Fibroblast of lung (primary cell): ENCODE results near the gene TAOK1. TPM values are rescaled to one million over a fixed set of nuclear protein-coding genes. Genes with fewer than 3 reads are reported as not detected.

ENCODE experiments used
- DNase-seq, 2 donors: peaks; one replicate each; pipeline versions ENCODE4 v3.0.0 to v3.0.0-alpha.2; 2010; ENCODE audit warnings: low read depth in 2 of 2
- H2AFZ ChIP-seq: 2 replicates; pipeline ENCODE4 v1.5.1; 2012; ENCODE audit warnings: low read length, control low read depth, inconsistent platforms
- H3K27ac ChIP-seq: 2 replicates; pipeline ENCODE4 v1.5.1; 2011; ENCODE audit warnings: low read length, control low read depth; ENCODE audit not compliant: insufficient read depth
- H3K27me3 ChIP-seq: 2 replicates; pipeline ENCODE4 v1.5.1; 2011; ENCODE audit warnings: mild to moderate bottlenecking, low read length; ENCODE audit not compliant: control insufficient read depth, insufficient read depth
- H3K36me3 ChIP-seq: 2 replicates; pipeline ENCODE4 v1.5.1; 2011; ENCODE audit warnings: low read length; ENCODE audit not compliant: control insufficient read depth, insufficient read depth
- H3K4me1 ChIP-seq: 2 replicates; pipeline ENCODE4 v1.5.1; 2011; ENCODE audit warnings: low read length; ENCODE audit not compliant: control insufficient read depth, insufficient read depth; ENCODE audit errors: extremely low read depth
- H3K4me2 ChIP-seq: 2 replicates; pipeline ENCODE4 v1.5.1; 2011; ENCODE audit warnings: low read length, control low read depth; ENCODE audit not compliant: insufficient read depth; ENCODE audit errors: extremely low read depth
- H3K4me3 ChIP-seq, 4 experiments: fragments of 200-600 bp in 1 of 4; sonication (generic) in 1 of 4; replicated peaks in 1 of 4; 2 replicates each; pipeline ENCODE4 v1.5.1; 2011 to 2016; ENCODE audit warnings: low read length in 4 of 4, low read depth in 3 of 4, mild to moderate bottlenecking in 3 of 4, control low read depth in 2 of 4, inconsistent platforms in 1 of 4, mixed read lengths in 1 of 4; ENCODE audit not compliant: insufficient read depth in 1 of 4; ENCODE audit errors: control extremely low read depth in 1 of 4
- H3K79me2 ChIP-seq: 2 replicates; pipeline ENCODE4 v1.5.1; 2012; ENCODE audit warnings: mild to moderate bottlenecking, low read length, inconsistent platforms; ENCODE audit not compliant: control insufficient read depth, insufficient read depth
- H3K9ac ChIP-seq: 2 replicates; pipeline ENCODE4 v1.5.1; 2011; ENCODE audit warnings: mild to moderate bottlenecking, low read length, control low read depth; ENCODE audit not compliant: insufficient read depth
- H3K9me3 ChIP-seq: 2 replicates; pipeline ENCODE4 v1.5.1; 2012; ENCODE audit warnings: low read depth, low read length; ENCODE audit not compliant: control insufficient read depth, insufficient read depth
- H4K20me1 ChIP-seq: 2 replicates; pipeline ENCODE4 v1.5.1; 2011; ENCODE audit warnings: low read length; ENCODE audit not compliant: control insufficient read depth, insufficient read depth; ENCODE audit errors: extremely low read depth
- EZH2 ChIP-seq: IDR thresholded peaks from 2 replicates; pipeline ENCODE4 v1.5.1; 2012; ENCODE audit warnings: low read length, control low read depth, mild to moderate bottlenecking; ENCODE audit errors: missing control alignments
- polyA plus RNA-seq, 2 donors: library from polyadenylated mRNA; depleted of rRNA in 1 of 2; stranded (reverse) in 1 of 2; unstranded in 1 of 2; fragments of >200 nt; gene quantifications; 2 replicates each; pipeline ENCODE4 v1.2.1, GENCODE V29; 2011 to 2012; ENCODE audit warnings: missing spikeins in 1 of 2
- total RNA-seq: library from RNA; depleted of rRNA; stranded (reverse); fragments of >200 nt; gene quantifications from 2 replicates; pipeline ENCODE4 v1.2.1, GENCODE V29; 2014
- TF ChIP-seq, protein P1 (sequence below), 2 donors: IDR thresholded peaks in 1 of 2; conservative IDR thresholded peaks in 1 of 2; 1 replicate in 1 of 2; 2 replicates in 1 of 2; pipeline ENCODE4 v1.5.1; 2011 to 2012; ENCODE audit warnings: low read length in 2 of 2, control low read depth in 1 of 2, inconsistent platforms in 1 of 2, low read depth in 1 of 2, mild to moderate bottlenecking in 1 of 2

TAOK1 gene
- total and polyA plus RNA-seq, 2 donors (not counting 1 experiment from before 2014, with no cell fraction given) = 35.1 to 62.8 TPM

DNA sequence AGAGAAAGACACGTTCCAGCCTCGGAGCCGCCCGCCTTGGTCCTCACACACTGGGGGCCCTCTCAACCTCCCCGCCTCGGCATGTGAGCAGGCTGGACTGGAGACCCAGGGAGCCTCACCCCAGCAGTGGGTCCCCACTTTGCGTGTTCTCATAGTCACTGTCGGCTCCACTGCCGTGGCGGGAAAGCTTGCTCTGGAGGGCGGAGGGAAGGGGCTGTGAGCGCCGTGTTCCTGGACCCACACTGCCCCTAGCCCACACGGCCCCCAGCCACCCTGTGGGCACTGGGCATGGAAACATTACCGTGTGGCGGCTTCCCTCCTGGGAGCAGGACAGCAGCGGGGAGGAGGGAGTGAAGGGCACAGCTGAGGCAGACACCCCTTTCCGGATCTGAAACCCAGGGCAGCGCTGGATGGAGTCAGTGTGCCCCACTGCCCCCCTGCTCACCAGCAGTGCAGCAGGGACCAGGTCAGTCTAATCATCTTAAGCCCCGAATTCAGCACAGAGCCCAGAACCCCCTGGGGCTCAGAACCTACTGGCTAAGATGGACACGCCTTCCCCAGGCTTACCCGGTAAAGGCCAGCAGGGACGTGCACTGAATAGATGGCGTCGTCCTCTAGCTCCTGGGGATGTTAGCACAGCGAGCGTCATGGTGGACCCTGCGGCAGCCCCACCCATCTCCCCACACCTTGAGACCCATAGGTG is 185.5 kb downstream of the TAOK1 start:
- H3K9me3 ChIP-seq = no peaks in the 10 kb centered on the region
- H3K27me3 ChIP-seq = no peaks in the 10 kb centered on the region
- no peak overlapping the region for H3K4me2 ChIP-seq
- H3K36me3 ChIP-seq = peaks cover 45% of the 10 kb centered on the region
- TF ChIP-seq, protein P1, sequence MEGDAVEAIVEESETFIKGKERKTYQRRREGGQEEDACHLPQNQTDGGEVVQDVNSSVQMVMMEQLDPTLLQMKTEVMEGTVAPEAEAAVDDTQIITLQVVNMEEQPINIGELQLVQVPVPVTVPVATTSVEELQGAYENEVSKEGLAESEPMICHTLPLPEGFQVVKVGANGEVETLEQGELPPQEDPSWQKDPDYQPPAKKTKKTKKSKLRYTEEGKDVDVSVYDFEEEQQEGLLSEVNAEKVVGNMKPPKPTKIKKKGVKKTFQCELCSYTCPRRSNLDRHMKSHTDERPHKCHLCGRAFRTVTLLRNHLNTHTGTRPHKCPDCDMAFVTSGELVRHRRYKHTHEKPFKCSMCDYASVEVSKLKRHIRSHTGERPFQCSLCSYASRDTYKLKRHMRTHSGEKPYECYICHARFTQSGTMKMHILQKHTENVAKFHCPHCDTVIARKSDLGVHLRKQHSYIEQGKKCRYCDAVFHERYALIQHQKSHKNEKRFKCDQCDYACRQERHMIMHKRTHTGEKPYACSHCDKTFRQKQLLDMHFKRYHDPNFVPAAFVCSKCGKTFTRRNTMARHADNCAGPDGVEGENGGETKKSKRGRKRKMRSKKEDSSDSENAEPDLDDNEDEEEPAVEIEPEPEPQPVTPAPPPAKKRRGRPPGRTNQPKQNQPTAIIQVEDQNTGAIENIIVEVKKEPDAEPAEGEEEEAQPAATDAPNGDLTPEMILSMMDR (conservative IDR thresholded peaks at IDR 0.05 in 1 of 2, IDR thresholded peaks at IDR 0.05 in 1 of 2; ENCODE audit: low read depth in 1 of 2, low read length in 2 of 2) = no peak
- no peak for TF ChIP-seq EZH2
- DNase-seq = no peak
- H3K27ac ChIP-seq = no peak overlapping the region
- no peaks in the 10 kb centered on the region for H3K79me2 ChIP-seq
- H3K9ac ChIP-seq = no peak overlapping the region
- H3K4me3 ChIP-seq = no peak overlapping the region
- H3K4me1 ChIP-seq = peaks cover 10% of the 10 kb centered on the region
- H2AFZ ChIP-seq = no peak overlapping the region
- no peaks in the 10 kb centered on the region for H4K20me1 ChIP-seq

DNA sequence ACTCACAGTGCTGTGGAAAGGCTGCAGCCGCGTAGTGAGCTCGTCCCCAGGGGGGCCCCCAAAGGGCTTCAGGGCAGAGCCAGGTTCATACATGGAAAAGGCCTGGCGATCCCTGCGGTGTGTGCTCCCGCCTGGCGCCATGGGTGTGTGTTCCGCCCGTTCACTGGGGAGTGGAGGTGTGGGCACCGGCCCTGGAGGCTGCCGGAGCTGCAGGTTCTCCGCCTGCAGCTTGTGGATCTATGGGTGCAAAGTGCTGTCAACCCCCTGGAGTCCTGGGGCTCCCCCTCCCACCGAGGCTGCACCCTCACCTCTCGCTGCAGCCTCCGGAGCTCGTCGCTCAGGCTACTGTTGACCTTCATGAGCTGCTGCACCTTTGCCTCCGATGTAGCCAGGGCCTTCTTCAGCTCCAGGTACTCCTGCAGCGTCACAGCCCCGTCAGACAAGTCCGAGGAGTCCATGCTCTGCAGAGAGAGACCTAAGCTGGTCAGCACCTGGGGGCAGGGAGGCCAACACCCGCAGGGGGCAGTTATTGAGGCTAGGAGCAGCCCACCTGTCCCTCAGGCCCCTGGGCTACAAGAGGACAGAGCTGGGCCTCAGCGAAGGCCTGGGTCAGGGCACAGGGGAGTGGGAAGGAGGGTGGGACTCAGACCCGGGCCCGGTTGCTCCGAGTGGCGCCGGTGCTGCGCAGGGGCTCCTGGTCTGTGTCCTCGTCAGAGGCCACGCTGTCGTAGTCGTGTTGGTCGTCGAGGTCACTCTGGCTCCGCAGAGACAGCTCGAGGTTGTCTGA is 186.2 kb downstream of the TAOK1 start:
- DNase-seq = no peak
- Histone ChIP-seq H4K20me1 (no peaks in the 10 kb centered on the region), H3K9ac (no peak overlapping the region), H3K4me1 (peaks cover 10% of the 10 kb centered on the region), H3K79me2 (no peaks in the 10 kb centered on the region), H2AFZ (no peak overlapping the region), H3K27ac (no peak overlapping the region), H3K4me3 (no peak overlapping the region), H3K9me3 (no peaks in the 10 kb centered on the region), H3K36me3 (peaks cover 42% of the 10 kb centered on the region), H3K27me3 (no peaks in the 10 kb centered on the region), H3K4me2 (no peak overlapping the region)
- TF ChIP-seq, protein P1 (conservative IDR thresholded peaks at IDR 0.05 in 1 of 2, IDR thresholded peaks at IDR 0.05 in 1 of 2; ENCODE audit: low read depth in 1 of 2, low read length in 2 of 2) = no peak
- TF ChIP-seq EZH2 = no peak

DNA sequence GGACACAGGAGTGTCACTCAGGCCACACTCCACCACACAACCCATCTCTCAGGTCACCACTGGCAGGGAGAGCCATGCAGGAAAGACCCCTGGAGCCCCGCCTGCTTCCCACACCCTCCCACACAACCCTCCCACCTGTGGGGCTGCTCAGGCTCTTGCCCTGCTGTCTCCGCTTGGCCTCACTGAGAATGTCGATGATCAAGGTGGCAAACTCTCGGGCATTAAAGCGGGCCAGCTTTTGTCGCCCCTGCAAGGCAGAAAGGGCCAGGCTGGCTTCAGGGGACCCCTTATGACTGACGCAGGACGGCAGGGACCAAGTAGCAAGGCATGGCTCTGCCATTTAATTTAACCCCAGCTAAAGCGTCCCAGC is 186.8 kb downstream of the TAOK1 start:
- Histone ChIP-seq H3K79me2 (no peaks in the 10 kb centered on the region), H3K36me3 (peaks cover 40% of the 10 kb centered on the region), H3K9ac (no peak overlapping the region), H3K4me3 (no peak overlapping the region), H3K9me3 (no peaks in the 10 kb centered on the region), H3K4me1 (peaks cover 10% of the 10 kb centered on the region), H4K20me1 (no peaks in the 10 kb centered on the region), H2AFZ (no peak overlapping the region), H3K4me2 (no peak overlapping the region), H3K27me3 (no peaks in the 10 kb centered on the region), H3K27ac (no peak overlapping the region)
- DNase-seq = no peak
- TF ChIP-seq, protein P1 (conservative IDR thresholded peaks at IDR 0.05 in 1 of 2, IDR thresholded peaks at IDR 0.05 in 1 of 2; ENCODE audit: low read depth in 1 of 2, low read length in 2 of 2) = no peak
- TF ChIP-seq EZH2 = no peak
